Measurements from ENCODE around the gene DSCAML1. TPM values are rescaled to one million over a fixed set of nuclear protein-coding genes. Genes with fewer than 3 reads are reported as not detected.

The DSCAML1 gene
- polyA plus RNA-seq, 2 donors: 0.04 TPM

DNA sequence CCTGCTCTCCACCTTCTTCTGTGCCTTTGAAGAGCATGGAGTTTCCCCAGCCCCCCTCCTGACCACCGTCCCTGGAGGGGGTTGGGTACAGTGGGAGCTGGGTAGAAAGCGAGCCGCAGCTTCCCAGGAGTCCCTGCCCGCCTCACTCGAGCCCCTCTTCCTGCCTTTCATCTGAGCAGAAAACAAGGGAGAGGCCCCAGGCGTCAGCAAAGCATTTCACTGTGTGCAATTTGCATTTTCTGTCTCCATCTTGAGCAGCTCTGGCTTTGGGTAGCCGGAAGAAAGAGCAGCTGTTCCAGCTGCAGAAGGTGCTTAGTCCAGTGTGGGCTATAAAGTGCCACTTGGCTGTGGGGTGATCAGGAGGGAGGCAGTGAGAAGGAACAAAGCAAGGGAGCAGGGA, 239.7 kb downstream of the DSCAML1 start:
- 49 to 60% methylated on average over 7 of the region's 7 CpGs for WGBS, 2 donors

DNA sequence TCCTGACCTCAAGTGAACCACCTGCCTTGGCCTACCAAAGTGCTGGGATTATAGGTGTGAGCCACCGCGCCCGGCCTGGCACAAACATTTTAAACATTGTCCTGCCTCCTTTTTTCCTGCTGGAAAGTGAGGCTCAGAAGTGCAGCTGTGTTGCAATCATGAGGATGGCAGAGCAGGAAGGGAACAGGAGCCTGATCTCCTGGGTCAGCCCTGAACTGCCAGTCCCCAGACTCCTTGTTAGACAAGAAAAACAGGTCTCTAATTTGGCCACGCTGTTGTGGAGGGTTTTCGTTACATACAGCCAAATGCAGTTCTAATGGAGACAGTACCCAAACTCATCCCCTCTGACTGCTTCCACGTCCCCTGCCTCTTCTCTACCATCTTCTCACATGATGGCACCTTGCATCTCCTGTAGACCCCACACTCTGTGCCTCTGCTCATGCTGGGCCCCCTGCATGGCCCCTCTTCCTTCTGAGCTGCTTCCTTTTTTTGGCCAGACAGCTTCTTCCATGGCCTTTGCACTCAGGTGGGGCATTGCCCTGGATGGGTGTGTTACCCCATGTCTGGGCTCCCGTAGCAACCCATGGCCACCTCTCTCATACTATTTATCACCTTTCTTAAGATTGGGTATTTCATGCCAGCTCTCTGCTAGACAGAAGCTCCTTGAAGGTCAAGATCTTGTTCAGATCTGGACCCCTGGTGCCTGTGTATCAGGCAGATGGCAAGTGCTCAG, 242.2 kb downstream of the DSCAML1 start:
- H3K4me3 ChIP-seq (ENCODE audit: low read depth in 1 of 2, low read length in 2 of 2): no peak overlapping the region
- H3K27ac ChIP-seq (ENCODE audit: low read depth in 2 of 2, low read length in 1 of 2): no peak overlapping the region
- peaks cover 2% of the 10 kb centered on the region in 2 donors for H3K4me1 ChIP-seq (ENCODE audit: control insufficient read depth in 2 of 2, insufficient read depth in 2 of 2, low read length in 1 of 2)
- WGBS, 2 donors: 51 to 72% methylated on average over 7 of the region's 7 CpGs
- no peaks in the 10 kb centered on the region for H3K9me3 ChIP-seq (ENCODE audit: control insufficient read depth in 2 of 2, insufficient read depth in 1 of 2, low read depth in 1 of 2, low read length in 1 of 2)
- H3K27me3 ChIP-seq (ENCODE audit: control insufficient read depth in 1 of 2, insufficient read depth in 2 of 2, low read length in 2 of 2): no peaks in the 10 kb centered on the region
- no peaks in the 10 kb centered on the region for H3K36me3 ChIP-seq (ENCODE audit: control insufficient read depth in 2 of 2, insufficient read depth in 2 of 2, low read length in 1 of 2)

More for the DNA sequence above, 239.7 kb downstream of the DSCAML1 start:
- Histone ChIP-seq H3K4me1 (ENCODE audit: control insufficient read depth in 2 of 2, insufficient read depth in 2 of 2, low read length in 1 of 2) (peaks cover 2% of the 10 kb centered on the region in 2 donors), H3K4me3 (ENCODE audit: low read depth in 1 of 2, low read length in 2 of 2) (no peak overlapping the region), H3K27ac (ENCODE audit: low read depth in 2 of 2, low read length in 1 of 2) (no peak overlapping the region), H3K36me3 (ENCODE audit: control insufficient read depth in 2 of 2, insufficient read depth in 2 of 2, low read length in 1 of 2) (no peaks in the 10 kb centered on the region), H3K27me3 (ENCODE audit: control insufficient read depth in 1 of 2, insufficient read depth in 2 of 2, low read length in 2 of 2) (peaks cover 0 to 4% of the 10 kb centered on the region in 2 donors), H3K9me3 (ENCODE audit: control insufficient read depth in 2 of 2, insufficient read depth in 1 of 2, low read depth in 1 of 2, low read length in 1 of 2) (no peaks in the 10 kb centered on the region)

DNA sequence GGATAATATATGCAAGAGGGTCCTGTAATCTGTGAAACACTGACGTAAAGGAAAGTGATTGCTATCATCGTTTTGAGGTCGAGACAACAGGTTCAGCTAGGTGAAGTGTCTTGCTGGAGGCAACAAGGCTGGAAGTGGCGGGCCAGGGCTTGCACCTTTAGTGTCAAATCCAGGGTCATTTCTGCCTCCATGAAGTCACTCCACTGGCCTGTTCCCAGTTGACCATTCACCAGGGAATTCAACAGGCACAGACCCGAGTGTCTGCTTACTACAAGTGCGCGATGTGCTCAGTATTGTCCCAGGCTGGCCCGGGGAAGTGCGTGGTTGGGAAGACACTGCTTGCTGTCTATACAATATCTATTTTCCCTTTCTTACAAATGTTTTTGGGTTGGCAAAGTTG, 244.4 kb downstream of the DSCAML1 start:
- 79 to 81% methylated on average over 9 of the region's 9 CpGs for WGBS, 2 donors
- Histone ChIP-seq H3K4me1 (ENCODE audit: control insufficient read depth in 2 of 2, insufficient read depth in 2 of 2, low read length in 1 of 2) (peaks cover 2% of the 10 kb centered on the region in 2 donors), H3K4me3 (ENCODE audit: low read depth in 1 of 2, low read length in 2 of 2) (no peak overlapping the region), H3K9me3 (ENCODE audit: control insufficient read depth in 2 of 2, insufficient read depth in 1 of 2, low read depth in 1 of 2, low read length in 1 of 2) (no peaks in the 10 kb centered on the region), H3K36me3 (ENCODE audit: control insufficient read depth in 2 of 2, insufficient read depth in 2 of 2, low read length in 1 of 2) (no peaks in the 10 kb centered on the region), H3K27me3 (ENCODE audit: control insufficient read depth in 1 of 2, insufficient read depth in 2 of 2, low read length in 2 of 2) (no peaks in the 10 kb centered on the region), H3K27ac (ENCODE audit: low read depth in 2 of 2, low read length in 1 of 2) (no peak overlapping the region)

DNA sequence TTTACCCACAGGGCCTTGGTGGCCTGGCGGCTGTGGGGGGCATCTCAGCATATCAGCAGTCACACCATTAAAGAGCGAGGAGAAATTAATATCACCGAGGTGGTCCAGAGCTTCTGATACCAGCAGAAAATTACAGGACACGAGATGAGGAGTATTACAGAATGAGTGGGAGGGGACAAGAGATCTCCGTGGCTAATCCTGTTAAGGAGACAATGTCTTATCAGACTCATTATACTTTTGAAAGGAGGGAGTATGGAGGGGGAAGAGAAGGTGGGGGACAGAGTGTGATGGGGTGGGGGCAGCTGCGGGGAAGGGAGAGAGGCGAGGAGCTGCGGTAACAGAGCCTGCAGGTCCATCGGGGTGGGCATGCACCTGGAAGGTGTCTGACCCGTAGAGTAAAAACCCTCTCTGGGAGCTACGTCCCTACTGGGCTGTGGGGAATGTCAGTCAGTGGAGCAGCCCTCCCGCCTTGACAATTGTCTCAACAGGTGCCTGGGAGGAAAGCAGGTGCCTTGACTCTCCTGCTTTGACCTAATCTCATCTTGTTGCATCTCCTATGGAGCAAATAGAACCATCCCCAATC, 245.2 kb downstream of the DSCAML1 start:
- no peaks in the 10 kb centered on the region for H3K36me3 ChIP-seq (ENCODE audit: control insufficient read depth in 2 of 2, insufficient read depth in 2 of 2, low read length in 1 of 2)

DNA sequence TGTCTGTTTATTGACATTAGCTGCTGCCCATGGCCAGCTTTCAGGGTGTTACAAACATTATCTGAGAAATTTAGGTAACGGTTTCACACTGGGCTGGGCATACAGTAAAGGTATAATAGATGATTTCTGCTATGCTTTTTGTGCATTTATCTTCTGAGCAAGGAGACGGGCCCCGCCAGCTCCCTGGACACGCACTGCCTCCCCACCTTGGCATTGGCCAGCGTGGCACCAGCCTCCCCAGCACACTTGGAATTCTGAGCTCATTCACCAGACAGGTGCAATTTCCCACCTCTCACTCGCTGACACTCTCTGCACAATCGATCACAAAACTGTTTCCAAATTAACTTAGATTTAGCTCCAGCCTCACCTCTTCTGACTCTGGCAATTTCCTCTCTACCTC, 246.6 kb downstream of the DSCAML1 start:
- H3K4me3 ChIP-seq (ENCODE audit: low read depth in 1 of 2, low read length in 2 of 2): no peak overlapping the region
- peaks cover 2% of the 10 kb centered on the region in 2 donors for H3K4me1 ChIP-seq (ENCODE audit: control insufficient read depth in 2 of 2, insufficient read depth in 2 of 2, low read length in 1 of 2)
- 79 to 88% methylated on average over 7 of the region's 7 CpGs for WGBS, 2 donors
- H3K27me3 ChIP-seq (ENCODE audit: control insufficient read depth in 1 of 2, insufficient read depth in 2 of 2, low read length in 2 of 2): no peaks in the 10 kb centered on the region
- no peaks in the 10 kb centered on the region for H3K9me3 ChIP-seq (ENCODE audit: control insufficient read depth in 2 of 2, insufficient read depth in 1 of 2, low read depth in 1 of 2, low read length in 1 of 2)
- H3K36me3 ChIP-seq (ENCODE audit: control insufficient read depth in 2 of 2, insufficient read depth in 2 of 2, low read length in 1 of 2): no peaks in the 10 kb centered on the region
- no peak overlapping the region for H3K27ac ChIP-seq (ENCODE audit: low read depth in 2 of 2, low read length in 1 of 2)

More for the DNA sequence above, 245.2 kb downstream of the DSCAML1 start:
- Histone ChIP-seq H3K27ac (ENCODE audit: low read depth in 2 of 2, low read length in 1 of 2) (no peak overlapping the region), H3K4me1 (ENCODE audit: control insufficient read depth in 2 of 2, insufficient read depth in 2 of 2, low read length in 1 of 2) (peaks cover 2% of the 10 kb centered on the region in 2 donors), H3K4me3 (ENCODE audit: low read depth in 1 of 2, low read length in 2 of 2) (no peak overlapping the region), H3K9me3 (ENCODE audit: control insufficient read depth in 2 of 2, insufficient read depth in 1 of 2, low read depth in 1 of 2, low read length in 1 of 2) (no peaks in the 10 kb centered on the region), H3K27me3 (ENCODE audit: control insufficient read depth in 1 of 2, insufficient read depth in 2 of 2, low read length in 2 of 2) (no peaks in the 10 kb centered on the region)
- 47 to 61% methylated on average over 12 of the region's 12 CpGs for WGBS, 2 donors

DNA sequence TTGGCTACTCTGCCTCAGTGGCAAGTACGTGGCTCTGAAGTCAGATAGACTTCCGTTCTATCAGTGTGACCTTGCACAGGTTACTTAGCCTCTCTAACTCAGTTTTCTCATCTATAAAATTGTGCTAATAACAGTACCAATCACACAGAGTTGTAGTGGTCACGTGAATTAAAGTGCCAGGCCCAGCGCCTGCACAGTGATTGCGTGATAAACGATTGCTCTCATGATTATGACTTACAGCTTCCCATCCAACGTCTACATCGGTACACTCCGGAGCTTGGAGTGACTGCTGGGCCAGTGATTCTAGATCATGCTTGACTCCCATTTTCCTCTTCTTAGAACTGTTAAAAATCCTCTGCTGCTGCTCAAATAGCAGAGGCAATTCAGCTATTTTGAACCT, 247.6 kb downstream of the DSCAML1 start:
- no peaks in the 10 kb centered on the region for H3K9me3 ChIP-seq (ENCODE audit: control insufficient read depth in 2 of 2, insufficient read depth in 1 of 2, low read depth in 1 of 2, low read length in 1 of 2)
- no peaks in the 10 kb centered on the region for H3K36me3 ChIP-seq (ENCODE audit: control insufficient read depth in 2 of 2, insufficient read depth in 2 of 2, low read length in 1 of 2)
- no peak overlapping the region for H3K27ac ChIP-seq (ENCODE audit: low read depth in 2 of 2, low read length in 1 of 2)
- H3K4me3 ChIP-seq (ENCODE audit: low read depth in 1 of 2, low read length in 2 of 2): no peak overlapping the region
- WGBS, 2 donors: 81 to 92% methylated on average over 9 of the region's 9 CpGs
- no peaks in the 10 kb centered on the region for H3K27me3 ChIP-seq (ENCODE audit: control insufficient read depth in 1 of 2, insufficient read depth in 2 of 2, low read length in 2 of 2)
- H3K4me1 ChIP-seq (ENCODE audit: control insufficient read depth in 2 of 2, insufficient read depth in 2 of 2, low read length in 1 of 2): no peaks in the 10 kb centered on the region

DNA sequence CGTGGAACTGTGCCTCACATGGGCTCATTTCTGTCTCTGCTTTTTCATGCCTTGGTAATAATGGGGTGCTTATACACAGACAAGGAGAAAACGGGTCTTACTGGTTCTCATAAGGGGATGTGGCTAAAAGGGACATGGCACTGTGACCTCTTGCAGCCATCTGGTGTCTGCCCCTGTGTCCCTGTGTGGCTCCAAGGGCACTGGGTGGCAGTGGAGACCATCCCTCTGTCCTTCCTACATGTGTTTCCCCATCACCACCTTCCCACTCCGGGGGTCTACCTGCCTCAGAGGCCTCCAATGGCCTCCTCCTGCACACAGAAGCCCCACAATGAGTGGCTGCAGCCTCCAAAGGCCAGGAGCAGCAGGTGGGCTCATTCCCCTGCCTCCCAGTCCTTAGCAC, 248.1 kb downstream of the DSCAML1 start:
- Histone ChIP-seq H3K27ac (ENCODE audit: low read depth in 2 of 2, low read length in 1 of 2) (no peak overlapping the region), H3K4me1 (ENCODE audit: control insufficient read depth in 2 of 2, insufficient read depth in 2 of 2, low read length in 1 of 2) (no peaks in the 10 kb centered on the region), H3K36me3 (ENCODE audit: control insufficient read depth in 2 of 2, insufficient read depth in 2 of 2, low read length in 1 of 2) (no peaks in the 10 kb centered on the region), H3K27me3 (ENCODE audit: control insufficient read depth in 1 of 2, insufficient read depth in 2 of 2, low read length in 2 of 2) (no peaks in the 10 kb centered on the region), H3K4me3 (ENCODE audit: low read depth in 1 of 2, low read length in 2 of 2) (no peak overlapping the region), H3K9me3 (ENCODE audit: control insufficient read depth in 2 of 2, insufficient read depth in 1 of 2, low read depth in 1 of 2, low read length in 1 of 2) (no peaks in the 10 kb centered on the region)
- 63 to 66% methylated on average over 3 of the region's 3 CpGs for WGBS, 2 donors

DNA sequence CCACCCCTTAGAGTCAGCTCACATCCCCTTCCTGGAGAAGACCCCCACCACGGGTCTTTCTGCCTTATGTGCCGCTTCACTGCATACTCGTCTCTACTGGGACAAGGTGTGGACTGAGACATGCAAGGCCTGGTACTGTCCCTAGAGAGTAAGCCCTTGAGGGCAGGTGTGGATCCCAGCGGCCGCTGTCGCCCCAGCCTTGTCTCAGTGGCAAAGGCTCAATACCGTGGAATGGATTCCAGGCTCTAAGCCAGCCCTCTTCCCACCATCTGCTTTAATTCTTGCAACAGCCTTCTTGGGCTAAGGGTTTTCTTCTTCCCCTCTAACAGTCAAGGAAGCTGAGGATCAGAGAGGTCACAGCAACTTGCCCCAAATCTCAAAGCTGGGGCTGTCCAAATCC, 249.1 kb downstream of the DSCAML1 start:
- H3K27ac ChIP-seq (ENCODE audit: low read depth in 2 of 2, low read length in 1 of 2): no peak overlapping the region
- no peaks in the 10 kb centered on the region for H3K9me3 ChIP-seq (ENCODE audit: control insufficient read depth in 2 of 2, insufficient read depth in 1 of 2, low read depth in 1 of 2, low read length in 1 of 2)
- H3K36me3 ChIP-seq (ENCODE audit: control insufficient read depth in 2 of 2, insufficient read depth in 2 of 2, low read length in 1 of 2): no peaks in the 10 kb centered on the region
- no peaks in the 10 kb centered on the region for H3K4me1 ChIP-seq (ENCODE audit: control insufficient read depth in 2 of 2, insufficient read depth in 2 of 2, low read length in 1 of 2)
- H3K27me3 ChIP-seq (ENCODE audit: control insufficient read depth in 1 of 2, insufficient read depth in 2 of 2, low read length in 2 of 2): no peaks in the 10 kb centered on the region
- 85 to 86% methylated on average over 7 of the region's 7 CpGs for WGBS, 2 donors
- H3K4me3 ChIP-seq (ENCODE audit: low read depth in 1 of 2, low read length in 2 of 2): no peak overlapping the region

DNA sequence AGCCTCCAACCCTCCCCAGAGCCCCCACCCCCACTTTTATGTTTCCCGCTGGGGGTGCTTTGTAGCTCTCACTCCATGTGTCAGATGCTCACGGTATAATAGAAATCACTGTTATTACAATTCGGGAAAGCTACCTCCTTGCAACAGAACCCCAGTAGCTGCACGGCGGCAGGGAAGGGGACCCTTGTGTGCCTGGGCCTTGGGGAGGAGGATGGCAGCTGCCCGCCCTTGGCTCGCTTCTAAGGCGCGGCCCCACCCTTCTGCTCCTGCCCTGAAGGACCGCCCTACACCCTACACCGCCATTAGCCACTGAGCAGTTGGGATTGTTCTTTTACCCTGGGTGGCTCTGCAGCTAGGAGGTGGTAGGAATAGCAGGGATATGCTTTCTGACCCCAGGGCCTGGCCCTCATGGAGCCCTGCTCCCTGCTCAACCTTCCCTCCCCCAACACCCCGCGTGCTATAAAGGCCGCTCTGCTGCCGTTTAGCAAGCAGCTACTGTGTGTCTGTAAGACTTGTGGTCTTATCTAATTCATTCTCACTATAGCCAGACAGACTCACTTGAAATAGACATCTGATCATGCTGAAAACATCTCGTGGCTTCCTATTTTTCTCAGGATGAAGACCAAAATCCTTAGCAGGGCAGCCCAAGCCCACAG, 249.7 kb downstream of the DSCAML1 start:
- 63 to 66% methylated on average over 16 of the region's 16 CpGs for WGBS, 2 donors
- Histone ChIP-seq H3K9me3 (ENCODE audit: control insufficient read depth in 2 of 2, insufficient read depth in 1 of 2, low read depth in 1 of 2, low read length in 1 of 2) (no peaks in the 10 kb centered on the region), H3K4me1 (ENCODE audit: control insufficient read depth in 2 of 2, insufficient read depth in 2 of 2, low read length in 1 of 2) (no peaks in the 10 kb centered on the region), H3K27me3 (ENCODE audit: control insufficient read depth in 1 of 2, insufficient read depth in 2 of 2, low read length in 2 of 2) (no peaks in the 10 kb centered on the region), H3K27ac (ENCODE audit: low read depth in 2 of 2, low read length in 1 of 2) (no peak overlapping the region), H3K36me3 (ENCODE audit: control insufficient read depth in 2 of 2, insufficient read depth in 2 of 2, low read length in 1 of 2) (no peaks in the 10 kb centered on the region), H3K4me3 (ENCODE audit: low read depth in 1 of 2, low read length in 2 of 2) (no peak overlapping the region)

Data from esophagus (tissue), 2 donors.